Measurements from ENCODE around the gene RSL1D1. TPM values are rescaled to one million over a fixed set of nuclear protein-coding genes. Genes with fewer than 3 reads are reported as not detected.
A peak's percentile ranks its signal among the peaks of the same experiment; 100 is the strongest.
"Not testable (repeated sequence)": the region's sequence is repeated elsewhere in the genome, so short reads cannot be mapped to it uniquely, and the experiment has no call there.

Gene RSL1D1
- total RNA-seq, 4 donors from 2014 or later: 215 to 302 (median 259) TPM

DNA sequence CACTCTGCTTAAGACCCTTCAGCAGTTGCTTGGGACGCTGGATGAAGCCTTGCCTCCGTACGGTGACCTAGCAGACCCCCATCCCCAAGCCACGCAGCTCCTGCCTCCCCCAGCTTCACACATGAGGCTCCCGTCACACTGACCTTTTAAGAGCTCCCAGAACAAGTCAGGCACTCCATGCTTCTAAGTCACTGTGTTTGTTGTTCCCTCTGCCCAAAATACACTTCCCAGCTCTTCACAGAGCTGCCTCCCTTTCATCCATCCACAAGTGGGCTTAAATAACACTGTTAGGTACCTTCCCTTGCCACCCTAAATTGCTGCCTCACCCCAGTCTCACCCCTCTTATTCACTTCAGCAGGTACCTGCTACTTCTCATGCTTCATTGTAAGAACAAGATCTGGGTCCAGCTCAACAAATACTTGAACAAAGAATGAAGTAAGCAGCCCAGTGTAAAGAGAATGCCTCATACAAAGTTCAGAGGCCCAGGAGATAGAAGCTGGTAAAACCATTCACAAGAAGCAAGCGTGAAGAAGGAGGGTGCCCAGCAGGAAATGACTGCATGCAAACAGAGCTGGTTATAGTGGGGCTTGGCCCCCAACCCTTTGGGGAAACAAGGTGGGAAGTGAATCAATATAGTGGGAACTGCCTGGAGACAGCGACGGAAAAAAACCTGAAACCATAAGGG lies 60.1 kb downstream of the RSL1D1 start:
- no peak for DNase-seq
- TF ChIP-seq, protein P1, sequence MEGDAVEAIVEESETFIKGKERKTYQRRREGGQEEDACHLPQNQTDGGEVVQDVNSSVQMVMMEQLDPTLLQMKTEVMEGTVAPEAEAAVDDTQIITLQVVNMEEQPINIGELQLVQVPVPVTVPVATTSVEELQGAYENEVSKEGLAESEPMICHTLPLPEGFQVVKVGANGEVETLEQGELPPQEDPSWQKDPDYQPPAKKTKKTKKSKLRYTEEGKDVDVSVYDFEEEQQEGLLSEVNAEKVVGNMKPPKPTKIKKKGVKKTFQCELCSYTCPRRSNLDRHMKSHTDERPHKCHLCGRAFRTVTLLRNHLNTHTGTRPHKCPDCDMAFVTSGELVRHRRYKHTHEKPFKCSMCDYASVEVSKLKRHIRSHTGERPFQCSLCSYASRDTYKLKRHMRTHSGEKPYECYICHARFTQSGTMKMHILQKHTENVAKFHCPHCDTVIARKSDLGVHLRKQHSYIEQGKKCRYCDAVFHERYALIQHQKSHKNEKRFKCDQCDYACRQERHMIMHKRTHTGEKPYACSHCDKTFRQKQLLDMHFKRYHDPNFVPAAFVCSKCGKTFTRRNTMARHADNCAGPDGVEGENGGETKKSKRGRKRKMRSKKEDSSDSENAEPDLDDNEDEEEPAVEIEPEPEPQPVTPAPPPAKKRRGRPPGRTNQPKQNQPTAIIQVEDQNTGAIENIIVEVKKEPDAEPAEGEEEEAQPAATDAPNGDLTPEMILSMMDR (IDR thresholded peaks at IDR 0.05 in 4 of 5, conservative IDR thresholded peaks at IDR 0.05 in 1 of 5): no peak
- no peak for TF ChIP-seq POLR2A (IDR thresholded peaks at IDR 0.05)
- Histone ChIP-seq H3K36me3 (no peaks in the 10 kb centered on the region), H3K27ac (peak overlapping the region; percentile 98 to 100 (median 99)), H3K27me3 (no peaks in the 10 kb centered on the region), H3K4me1 (peaks cover 70 to 77% of the 10 kb centered on the region in 2 donors), H3K9me3 (no peaks in the 10 kb centered on the region), H3K4me3 (no peak overlapping the region)
- in situ Hi-C loops (cut with MboI; ENCODE audit: low sequenced_read_pairs in 4 of 4) (loop anchor here in 3 of 4 donors (10.0 to 25.0 kb wide), 2 partner anchors 46 to 121 kb away; partner anchors contain the start of genes TXNDC11 (in 3 of the 3) and GSPT1 (in 1 of the 3)), intact Hi-C loops (cut with DNase I; ENCODE audit: low total_unique reads) (loop anchor here (10.0 kb wide), 1 partner anchor 274 kb away; no protein-coding TSS in a partner anchor)
- ATAC-seq: no peak

DNA sequence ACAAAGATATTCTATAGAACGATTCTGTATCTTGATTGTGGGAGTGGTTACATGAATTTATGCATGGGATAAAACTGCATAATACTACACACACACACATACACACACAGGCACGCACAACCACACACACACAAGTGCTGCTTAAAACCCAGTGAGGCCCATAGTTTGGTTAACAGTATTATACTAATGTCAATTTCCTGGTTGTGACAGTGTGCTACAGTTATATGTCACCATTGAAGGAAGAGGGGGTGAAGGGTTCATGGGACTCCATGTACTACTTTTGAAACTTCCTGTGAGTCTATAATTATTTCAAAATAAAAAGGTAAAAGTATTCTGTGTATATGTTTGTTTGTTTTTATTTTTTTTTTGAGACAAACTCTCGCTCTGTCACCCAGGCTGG lies 62.4 kb downstream of the RSL1D1 start:
- no peak overlapping the region for H3K4me3 ChIP-seq
- DNase-seq: no peak
- no peaks in the 10 kb centered on the region for H3K36me3 ChIP-seq
- H3K27ac ChIP-seq: peak overlapping the region in 2 of 4 donors; percentile 10 to 98
- no peak for ATAC-seq
- H3K9me3 ChIP-seq: no peaks in the 10 kb centered on the region
- intact Hi-C loops (cut with DNase I; ENCODE audit: low total_unique reads) (no loop called here), in situ Hi-C loops (cut with MboI; ENCODE audit: low sequenced_read_pairs in 4 of 4) (loop anchor here in 1 of 4 donors (25.0 kb wide), 1 partner anchor 123 kb away; the partner anchor contains the start of gene GSPT1)
- no peaks in the 10 kb centered on the region for H3K27me3 ChIP-seq
- TF ChIP-seq, protein P1 (IDR thresholded peaks at IDR 0.05 in 4 of 5, conservative IDR thresholded peaks at IDR 0.05 in 1 of 5): no peak
- no peak for TF ChIP-seq POLR2A (IDR thresholded peaks at IDR 0.05)
- H3K4me1 ChIP-seq: peaks cover 54 to 59% of the 10 kb centered on the region in 2 donors

DNA sequence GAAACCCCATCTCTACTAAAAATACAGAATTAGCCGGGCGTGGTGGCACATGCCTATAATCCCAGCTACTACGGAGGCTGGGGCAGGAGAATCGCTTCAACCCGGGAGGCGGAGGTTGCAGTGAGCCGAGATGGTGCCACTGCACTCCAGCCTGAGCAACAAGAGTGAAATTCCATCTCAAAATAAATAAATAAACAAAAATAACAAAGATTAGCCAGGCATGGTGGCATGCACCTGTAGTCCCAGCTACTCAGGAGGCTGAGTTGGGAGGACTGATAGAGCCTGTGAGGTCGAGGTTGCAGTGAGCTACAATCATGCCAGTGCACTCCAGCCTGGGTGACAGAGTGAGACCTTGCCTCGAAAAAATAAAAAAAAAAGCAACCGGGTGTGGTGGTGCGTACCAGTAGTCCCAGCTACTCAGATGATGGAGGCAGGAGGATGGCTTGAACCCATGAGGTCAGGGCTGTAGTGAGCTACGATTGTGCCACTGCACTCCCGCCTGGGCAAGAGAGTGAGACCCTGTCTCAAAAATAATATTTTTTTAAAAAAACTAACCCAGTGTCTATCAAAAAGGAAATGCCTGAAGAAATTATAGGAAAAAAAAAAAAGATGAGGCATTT lies 66.3 kb downstream of the RSL1D1 start:
- H3K36me3 ChIP-seq; H3K4me3 ChIP-seq; intact Hi-C loops (cut with DNase I; ENCODE audit: low total_unique reads); H3K27me3 ChIP-seq; DNase-seq; ATAC-seq; H3K9me3 ChIP-seq: not testable (repeated sequence)
- H3K4me1 ChIP-seq: peaks cover 43 to 55% of the 10 kb centered on the region in 2 donors
- peak overlapping the region in 2 of 4 donors; percentile 31 to 78 for H3K27ac ChIP-seq
- in situ Hi-C loops (cut with MboI; ENCODE audit: low sequenced_read_pairs in 4 of 4): loop anchor here in 1 of 4 donors (25.0 kb wide), 1 partner anchor 127 kb away; the partner anchor contains the start of gene GSPT1

DNA sequence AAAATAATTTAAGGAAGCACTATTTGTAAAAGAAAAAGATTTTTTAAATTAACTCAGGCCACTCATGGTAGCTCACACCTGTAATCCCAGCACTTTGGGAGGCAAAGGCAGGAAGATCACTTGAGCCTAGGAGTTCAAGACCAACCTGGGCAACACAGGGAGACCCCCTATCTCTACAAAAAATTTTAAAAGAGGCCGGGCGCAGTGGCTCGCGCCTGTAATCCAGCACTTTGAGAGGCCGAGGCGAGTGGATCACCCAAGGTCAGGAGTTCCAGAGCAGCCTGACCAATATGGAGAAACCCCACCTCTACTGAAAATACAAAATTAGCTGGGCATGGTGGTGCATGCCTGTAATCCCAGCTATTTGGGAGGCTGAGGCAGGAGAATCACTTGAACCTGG lies 67.0 kb downstream of the RSL1D1 start:
- not testable (repeated sequence) for DNase-seq
- in situ Hi-C loops (cut with MboI; ENCODE audit: low sequenced_read_pairs in 4 of 4): loop anchor here in 1 of 4 donors (25.0 kb wide), 1 partner anchor 128 kb away; the partner anchor contains the start of gene GSPT1

DNA sequence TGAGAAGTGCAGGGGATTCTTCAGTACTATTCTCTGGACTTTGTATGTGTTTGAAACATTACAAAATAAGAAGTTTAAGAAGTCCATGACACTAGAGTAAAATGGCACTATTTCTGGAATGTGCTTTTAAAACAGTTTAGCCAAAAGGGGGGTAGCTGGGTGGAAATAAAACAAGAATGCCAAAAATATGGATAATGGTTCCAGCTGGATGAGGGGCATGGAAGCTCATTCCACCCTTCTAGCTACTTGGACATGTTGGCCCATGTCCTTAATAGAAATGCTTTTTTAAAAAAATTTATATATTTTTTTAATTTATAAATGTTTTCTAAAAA lies 67.3 kb downstream of the RSL1D1 start:
- peaks cover 0 to 12% of the 10 kb centered on the region in 2 donors for H3K36me3 ChIP-seq
- in situ Hi-C loops (cut with MboI; ENCODE audit: low sequenced_read_pairs in 4 of 4): loop anchor here in 1 of 4 donors (25.0 kb wide), 1 partner anchor 128 kb away; the partner anchor contains the start of gene GSPT1
- peaks cover 33 to 44% of the 10 kb centered on the region in 2 donors for H3K4me1 ChIP-seq
- H3K27me3 ChIP-seq: no peaks in the 10 kb centered on the region
- H3K27ac ChIP-seq: peak overlapping the region; percentile 73 to 83 (median 79)
- no peak overlapping the region for H3K4me3 ChIP-seq
- intact Hi-C loops (cut with DNase I; ENCODE audit: low total_unique reads): no loop called here
- TF ChIP-seq, protein P1 (IDR thresholded peaks at IDR 0.05 in 4 of 5, conservative IDR thresholded peaks at IDR 0.05 in 1 of 5): no peak
- ATAC-seq (no peak), DNase-seq (no peak)
- H3K9me3 ChIP-seq: no peaks in the 10 kb centered on the region

More for the DNA sequence above, 67.0 kb downstream of the RSL1D1 start:
- H3K27me3 ChIP-seq; H3K9me3 ChIP-seq; H3K4me3 ChIP-seq; intact Hi-C loops (cut with DNase I; ENCODE audit: low total_unique reads); ATAC-seq; H3K36me3 ChIP-seq: not testable (repeated sequence)
- Histone ChIP-seq H3K27ac (peak overlapping the region; percentile 73 to 83 (median 79)), H3K4me1 (peaks cover 36 to 48% of the 10 kb centered on the region in 2 donors)

Other genes with a start within 250 kb of the RSL1D1 start
- 10 to 100 TPM; 22.5 to 94.5 (median 78.1) TPM for gene SNN, start 183.1 kb downstream of the RSL1D1 start, total RNA-seq
- 10 to 100 TPM; 35.2 to 64.5 (median 51.2) TPM for gene TXNDC11, start 108.7 kb downstream of the RSL1D1 start, total RNA-seq
- 10 to 100 TPM; 33.9 to 41.7 (median 37.9) TPM for gene ZC3H7A, start 54.3 kb downstream of the RSL1D1 start, total RNA-seq
- gene GSPT1, start 64.4 kb upstream of the RSL1D1 start, total RNA-seq: 100 to 1,000 TPM in 3 of 4 donors, 10 to 100 TPM in 1; 86.9 to 169 (median 139) TPM
- gene NPIPB2, start 90.5 kb upstream of the RSL1D1 start, total RNA-seq: 1 to 10 TPM in 3 of 4 donors, not detected in 1; 2.3 to 5.5 (median 4.1) TPM
- gene TNFRSF17, start 113.7 kb upstream of the RSL1D1 start, total RNA-seq: not detected
- gene SNX29, start 125.2 kb upstream of the RSL1D1 start, total RNA-seq: 10 to 100 TPM; 10.4 to 19.3 (median 14.3) TPM